Measurements from ENCODE around the gene YY1. TPM values are rescaled to one million over a fixed set of nuclear protein-coding genes. Genes with fewer than 3 reads are reported as not detected.

The YY1 gene
- total and polyA plus RNA-seq, 7 donors: 23.8 to 58.4 (median 44.6) TPM

DNA sequence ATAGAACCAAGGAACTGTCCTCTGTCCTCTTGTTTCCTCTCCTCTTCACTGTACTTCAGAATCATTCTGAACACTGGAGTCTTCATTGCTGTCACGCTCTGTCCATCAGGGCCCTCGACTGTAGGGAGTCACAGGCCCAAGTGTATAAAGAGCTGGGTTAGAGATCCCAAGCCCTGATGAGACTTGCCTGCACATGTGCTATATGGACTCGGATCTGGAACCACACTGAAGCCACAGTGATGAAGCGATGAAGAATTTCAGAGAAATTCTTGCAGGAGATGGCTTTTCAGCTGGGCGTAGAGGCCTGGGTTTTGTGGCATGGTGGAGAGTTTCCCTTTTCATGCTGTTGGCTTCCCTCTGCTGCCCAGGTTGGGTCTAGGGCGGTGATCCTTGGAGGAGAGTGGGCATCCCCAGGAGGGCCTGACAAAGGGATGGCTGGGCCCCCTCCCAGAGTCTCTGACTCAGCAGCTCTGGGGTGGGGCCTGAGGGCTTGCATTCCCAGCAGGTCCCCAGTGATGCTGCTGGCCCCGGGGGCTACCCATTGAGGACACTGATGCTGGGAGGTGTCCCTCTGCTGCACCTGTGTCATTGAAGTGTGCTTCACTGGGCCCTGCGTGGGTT is 39.6 kb upstream of the YY1 start:
- DNase-seq (no peak), ATAC-seq (peak in 1 of 4 donors; percentile 35)
- no peak overlapping the region for H3K27ac ChIP-seq
- no peaks in the 10 kb centered on the region for H3K36me3 ChIP-seq (ENCODE audit: insufficient read depth in 1 of 2, low read depth in 1 of 2)
- H3K4me1 ChIP-seq: no peaks in the 10 kb centered on the region
- no peaks in the 10 kb centered on the region for H3K9me3 ChIP-seq
- TF ChIP-seq, protein P1, sequence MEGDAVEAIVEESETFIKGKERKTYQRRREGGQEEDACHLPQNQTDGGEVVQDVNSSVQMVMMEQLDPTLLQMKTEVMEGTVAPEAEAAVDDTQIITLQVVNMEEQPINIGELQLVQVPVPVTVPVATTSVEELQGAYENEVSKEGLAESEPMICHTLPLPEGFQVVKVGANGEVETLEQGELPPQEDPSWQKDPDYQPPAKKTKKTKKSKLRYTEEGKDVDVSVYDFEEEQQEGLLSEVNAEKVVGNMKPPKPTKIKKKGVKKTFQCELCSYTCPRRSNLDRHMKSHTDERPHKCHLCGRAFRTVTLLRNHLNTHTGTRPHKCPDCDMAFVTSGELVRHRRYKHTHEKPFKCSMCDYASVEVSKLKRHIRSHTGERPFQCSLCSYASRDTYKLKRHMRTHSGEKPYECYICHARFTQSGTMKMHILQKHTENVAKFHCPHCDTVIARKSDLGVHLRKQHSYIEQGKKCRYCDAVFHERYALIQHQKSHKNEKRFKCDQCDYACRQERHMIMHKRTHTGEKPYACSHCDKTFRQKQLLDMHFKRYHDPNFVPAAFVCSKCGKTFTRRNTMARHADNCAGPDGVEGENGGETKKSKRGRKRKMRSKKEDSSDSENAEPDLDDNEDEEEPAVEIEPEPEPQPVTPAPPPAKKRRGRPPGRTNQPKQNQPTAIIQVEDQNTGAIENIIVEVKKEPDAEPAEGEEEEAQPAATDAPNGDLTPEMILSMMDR (IDR thresholded peaks at IDR 0.05): no peak
- H3K27me3 ChIP-seq (ENCODE audit: insufficient read depth in 3 of 3, low read length in 2 of 3): no peaks in the 10 kb centered on the region
- WGBS, 3 donors: 88 to 91% (median 90%) methylated on average over 8 of the region's 8 CpGs
- no peak overlapping the region for H3K4me3 ChIP-seq
- intact Hi-C loops (cut with DNase I): no loop called here

DNA sequence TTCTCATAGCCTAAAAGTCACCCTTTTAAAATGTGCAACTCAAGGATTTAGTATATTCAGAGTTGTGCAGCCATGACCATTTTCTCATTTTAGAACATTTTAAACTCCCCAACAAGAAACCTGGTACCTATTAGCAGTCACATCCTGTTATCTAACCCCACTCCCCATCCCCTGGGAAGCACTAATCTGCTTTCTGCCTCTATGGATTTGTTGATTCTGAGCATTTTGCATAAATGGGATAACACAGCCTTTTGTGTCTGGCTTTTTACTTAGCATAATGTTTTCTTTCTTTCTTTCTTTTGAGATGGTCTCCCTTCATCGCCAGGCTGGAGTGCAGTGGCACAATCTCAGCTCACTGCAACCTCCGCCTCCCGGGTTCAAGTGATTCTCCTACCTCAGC is 38.6 kb upstream of the YY1 start:
- Histone ChIP-seq H3K36me3 (ENCODE audit: insufficient read depth in 1 of 2, low read depth in 1 of 2) (no peaks in the 10 kb centered on the region), H3K4me1 (no peaks in the 10 kb centered on the region), H3K4me3 (no peak overlapping the region), H3K27ac (no peak overlapping the region), H3K9me3 (no peaks in the 10 kb centered on the region), H3K27me3 (ENCODE audit: insufficient read depth in 3 of 3, low read length in 2 of 3) (no peaks in the 10 kb centered on the region)
- intact Hi-C loops (cut with DNase I): no loop called here
- ATAC-seq (no peak), DNase-seq (no peak)
- WGBS, 3 donors: 83 to 90% (median 89%) methylated on average over 3 of the region's 3 CpGs
- TF ChIP-seq, protein P1 (IDR thresholded peaks at IDR 0.05): no peak

DNA sequence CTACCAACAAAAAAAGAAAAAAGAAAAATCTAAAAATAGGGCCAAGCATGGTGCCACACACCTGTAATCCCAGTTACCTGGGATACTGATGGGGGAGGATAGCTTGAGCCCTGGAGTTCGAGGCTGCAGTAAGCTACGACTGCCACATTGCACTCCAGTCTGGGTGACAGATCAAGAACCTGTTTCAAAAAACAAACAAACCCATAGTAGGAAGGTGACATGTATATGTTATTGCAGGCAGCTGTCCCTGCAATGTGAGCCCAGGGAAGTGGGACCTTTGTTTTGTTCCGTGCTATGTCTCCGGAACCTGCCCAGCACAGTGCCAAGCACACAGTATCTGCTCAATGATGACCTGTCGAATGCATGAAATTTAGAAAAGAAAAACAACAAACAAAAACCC is 37.2 kb upstream of the YY1 start:
- TF ChIP-seq, protein P1 (IDR thresholded peaks at IDR 0.05): no peak
- Histone ChIP-seq H3K4me1 (no peaks in the 10 kb centered on the region), H3K36me3 (ENCODE audit: insufficient read depth in 1 of 2, low read depth in 1 of 2) (no peaks in the 10 kb centered on the region), H3K27me3 (ENCODE audit: insufficient read depth in 3 of 3, low read length in 2 of 3) (no peaks in the 10 kb centered on the region), H3K4me3 (no peak overlapping the region), H3K27ac (no peak overlapping the region), H3K9me3 (no peaks in the 10 kb centered on the region)
- ATAC-seq: no peak
- WGBS, 3 donors: 84 to 87% (median 85%) methylated on average over 5 of the region's 5 CpGs
- intact Hi-C loops (cut with DNase I): no loop called here
- DNase-seq: no peak

DNA sequence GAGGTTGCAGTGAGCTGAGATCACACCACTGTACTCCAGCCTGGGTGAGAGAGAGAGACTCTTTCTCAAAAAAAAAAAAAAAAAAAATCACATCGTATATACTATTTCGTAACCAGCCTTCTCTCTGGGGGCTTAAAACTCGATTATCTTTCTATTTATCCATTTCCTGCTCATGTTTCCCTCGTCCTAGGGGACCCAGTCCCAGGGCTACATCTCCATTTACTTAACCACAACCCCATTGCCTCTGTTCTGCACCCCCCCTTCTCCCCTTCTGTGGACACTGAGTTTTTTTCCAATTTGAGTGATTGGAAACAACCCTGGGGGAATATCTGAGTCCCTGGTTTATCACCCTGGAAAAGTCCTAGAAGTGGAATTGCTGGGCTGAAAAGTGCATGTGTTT is 36.2 kb upstream of the YY1 start:
- intact Hi-C loops (cut with DNase I): no loop called here
- no peaks in the 10 kb centered on the region for H3K4me1 ChIP-seq
- no peak for ATAC-seq
- TF ChIP-seq, protein P1 (IDR thresholded peaks at IDR 0.05): no peak
- no peaks in the 10 kb centered on the region for H3K36me3 ChIP-seq (ENCODE audit: insufficient read depth in 1 of 2, low read depth in 1 of 2)
- 59 to 66% (median 61%) methylated on average over 4 of the region's 4 CpGs for WGBS, 3 donors
- no peak overlapping the region for H3K4me3 ChIP-seq
- H3K27me3 ChIP-seq (ENCODE audit: insufficient read depth in 3 of 3, low read length in 2 of 3): no peaks in the 10 kb centered on the region
- DNase-seq: no peak
- no peak overlapping the region for H3K27ac ChIP-seq
- no peaks in the 10 kb centered on the region for H3K9me3 ChIP-seq

DNA sequence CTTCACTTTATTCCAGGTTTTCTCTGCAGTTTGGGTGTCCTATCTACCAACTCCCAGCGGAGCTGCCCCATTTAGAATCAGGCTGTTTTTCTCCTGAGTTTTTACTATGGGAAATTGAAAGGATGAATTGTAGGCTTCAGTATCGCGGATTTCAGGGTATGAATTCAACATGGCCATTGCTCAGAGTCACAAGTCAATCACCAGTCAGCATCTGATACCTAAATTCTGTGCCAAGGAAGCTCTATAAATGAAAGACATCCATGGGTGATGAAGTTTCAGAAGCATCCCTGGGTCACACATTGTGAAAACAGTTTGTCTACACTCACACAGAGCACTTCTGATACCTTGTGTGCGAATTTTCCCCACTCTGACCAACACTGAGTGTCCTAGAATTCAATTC is 35.8 kb upstream of the YY1 start:
- WGBS, 3 donors: 86 to 92% (median 86%) methylated on average over 4 of the region's 4 CpGs
- H3K27ac ChIP-seq: no peak overlapping the region
- DNase-seq: no peak
- no peaks in the 10 kb centered on the region for H3K9me3 ChIP-seq
- no peaks in the 10 kb centered on the region for H3K4me1 ChIP-seq
- ATAC-seq: no peak
- no peaks in the 10 kb centered on the region for H3K27me3 ChIP-seq (ENCODE audit: insufficient read depth in 3 of 3, low read length in 2 of 3)
- H3K36me3 ChIP-seq (ENCODE audit: insufficient read depth in 1 of 2, low read depth in 1 of 2): no peaks in the 10 kb centered on the region
- intact Hi-C loops (cut with DNase I): no loop called here
- no peak overlapping the region for H3K4me3 ChIP-seq
- TF ChIP-seq, protein P1 (IDR thresholded peaks at IDR 0.05): no peak

Data from psoas muscle (tissue), 8 donors.